GM18873 (cell line): ENCODE data around the gene CAPN3.

Experiments used
- ATAC-seq: cut with Tn5 transposase; IDR thresholded peaks from one replicate; pipeline ENCODE4 v1.9.1; 2021; ENCODE audit warnings: mild to moderate bottlenecking, moderate library complexity, moderate number of reproducible peaks; ENCODE audit not compliant: unreplicated experiment, low FRiP score

Gene CAPN3

DNA sequence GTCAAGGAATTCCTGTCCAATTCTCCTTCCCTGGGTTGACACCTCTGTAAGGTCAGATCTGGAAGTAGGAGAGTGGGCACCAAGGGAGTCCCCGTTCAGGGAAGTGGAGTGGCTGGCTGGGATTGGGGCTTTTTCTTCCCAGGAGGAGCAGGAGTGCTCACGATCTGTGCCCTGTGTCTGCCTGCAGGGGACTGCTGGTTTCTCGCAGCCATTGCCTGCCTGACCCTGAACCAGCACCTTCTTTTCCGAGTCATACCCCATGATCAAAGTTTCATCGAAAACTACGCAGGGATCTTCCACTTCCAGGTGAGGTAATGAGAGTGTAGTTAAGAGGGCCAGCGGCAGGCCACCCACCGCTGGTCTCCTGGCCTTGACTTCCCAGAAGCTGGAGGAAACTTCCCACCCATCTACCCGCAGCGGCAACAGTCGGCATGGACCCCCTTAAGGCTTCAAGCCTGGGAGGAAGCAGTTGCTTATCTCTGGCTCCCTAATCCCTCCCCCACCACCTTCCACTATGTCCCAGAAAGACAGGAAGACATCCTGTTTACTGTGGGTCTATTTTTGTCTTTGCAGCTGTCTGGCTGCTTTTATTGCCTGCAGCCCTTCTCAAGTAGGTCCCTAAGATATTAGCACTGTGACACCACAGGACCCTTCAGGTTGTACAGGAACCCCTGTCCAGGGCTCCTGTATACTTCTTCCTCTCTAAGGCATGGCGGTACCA lies 26.8 kb downstream of the CAPN3 start:
- ATAC-seq, result no peak

- no peak for ATAC-seq
Measured at GRCh38 chr15:42387603-42388002, 28.3 kb downstream of the CAPN3 start.

- ATAC-seq, result no peak
Measured at GRCh38 chr15:42392309-42393024, 33.2 kb downstream of the CAPN3 start.

DNA sequence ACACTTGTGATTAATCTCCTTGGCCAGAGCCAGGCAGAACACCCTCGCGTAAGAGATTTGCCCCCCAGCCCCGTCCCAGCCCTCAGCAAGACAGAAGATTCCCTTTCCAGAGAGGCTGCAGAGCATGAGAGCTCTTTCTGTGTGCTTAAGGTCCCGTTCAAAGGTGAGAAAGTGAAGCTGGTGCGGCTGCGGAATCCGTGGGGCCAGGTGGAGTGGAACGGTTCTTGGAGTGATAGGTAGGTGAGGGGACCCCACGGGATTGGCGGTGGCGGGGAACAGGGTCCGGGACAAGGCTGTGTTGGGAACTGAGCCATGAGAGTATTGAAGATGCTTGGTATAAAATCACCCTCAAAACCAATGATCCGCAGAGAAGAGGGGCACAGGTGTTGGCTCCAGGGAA lies 34.8 kb downstream of the CAPN3 start:
- no peak for ATAC-seq

DNA sequence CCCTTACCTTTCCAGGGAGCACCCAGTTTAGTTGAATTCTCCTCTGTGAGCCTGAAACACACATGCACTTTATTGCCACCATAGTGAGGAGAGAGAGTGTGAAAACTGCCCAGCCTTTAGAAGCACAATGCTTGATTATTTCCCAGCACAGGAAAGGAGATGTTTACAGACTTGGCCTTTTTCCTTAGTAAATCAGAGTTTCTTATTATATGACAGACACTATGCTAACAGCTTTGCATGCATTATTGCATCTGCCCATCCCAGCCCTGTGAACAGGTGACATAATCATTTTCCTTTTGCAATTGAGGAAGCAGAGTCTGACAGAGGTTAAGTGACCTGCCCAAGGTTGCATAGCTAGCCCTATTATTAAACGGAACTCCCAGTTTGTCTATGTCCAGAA lies 36.5 kb downstream of the CAPN3 start:
- ATAC-seq, result no peak

GRCh38 chr15:42401544-42402454 lies 42.5 kb downstream of the CAPN3 start:
- ATAC-seq, result no peak

GRCh38 chr15:42402455-42403205 lies 43.3 kb downstream of the CAPN3 start:
- ATAC-seq, result no peak

- ATAC-seq, result no peak
Measured at GRCh38 chr15:42403389-42403788, 44.1 kb downstream of the CAPN3 start.

- ATAC-seq, result no peak
Measured at GRCh38 chr15:42404461-42405235, 45.3 kb downstream of the CAPN3 start.

- no peak for ATAC-seq
Measured at GRCh38 chr15:42405863-42406482, 46.7 kb downstream of the CAPN3 start.

GRCh38 chr15:42408178-42408577 lies 48.9 kb downstream of the CAPN3 start:
- ATAC-seq, result no peak

DNA sequence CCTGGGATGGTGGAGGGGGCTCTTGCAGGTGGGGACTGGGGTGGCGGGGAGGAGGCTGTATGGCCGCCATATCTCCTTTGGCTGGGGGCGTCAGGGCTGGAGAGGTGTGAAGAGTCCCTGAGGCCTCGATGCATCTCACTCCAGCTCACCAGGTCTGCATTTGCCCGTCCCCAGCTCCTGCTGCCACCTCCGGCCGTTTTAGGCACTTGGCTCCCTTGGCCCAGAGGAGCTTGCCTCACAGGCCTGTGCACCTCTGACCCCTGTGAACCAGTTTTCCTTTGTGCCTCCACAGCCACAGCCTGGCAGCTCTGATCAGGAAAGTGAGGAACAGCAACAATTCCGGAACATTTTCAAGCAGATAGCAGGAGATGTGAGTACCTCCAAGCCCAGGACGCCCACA lies 49.7 kb downstream of the CAPN3 start:
- ATAC-seq, result no peak

DNA sequence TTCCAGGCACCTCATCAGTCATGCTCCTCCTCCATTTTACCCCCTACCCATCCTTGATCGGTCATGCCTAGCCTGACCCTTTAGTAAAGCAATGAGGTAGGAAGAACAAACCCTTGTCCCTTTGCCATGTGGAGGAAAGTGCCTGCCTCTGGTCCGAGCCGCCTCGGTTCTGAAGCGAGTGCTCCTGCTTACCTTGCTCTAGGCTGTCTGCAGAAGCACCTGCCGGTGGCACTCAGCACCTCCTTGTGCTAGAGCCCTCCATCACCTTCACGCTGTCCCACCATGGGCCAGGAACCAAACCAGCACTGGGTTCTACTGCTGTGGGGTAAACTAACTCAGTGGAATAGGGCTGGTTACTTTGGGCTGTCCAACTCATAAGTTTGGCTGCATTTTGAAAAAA lies 52.6 kb downstream of the CAPN3 start:
- no peak for ATAC-seq

DNA sequence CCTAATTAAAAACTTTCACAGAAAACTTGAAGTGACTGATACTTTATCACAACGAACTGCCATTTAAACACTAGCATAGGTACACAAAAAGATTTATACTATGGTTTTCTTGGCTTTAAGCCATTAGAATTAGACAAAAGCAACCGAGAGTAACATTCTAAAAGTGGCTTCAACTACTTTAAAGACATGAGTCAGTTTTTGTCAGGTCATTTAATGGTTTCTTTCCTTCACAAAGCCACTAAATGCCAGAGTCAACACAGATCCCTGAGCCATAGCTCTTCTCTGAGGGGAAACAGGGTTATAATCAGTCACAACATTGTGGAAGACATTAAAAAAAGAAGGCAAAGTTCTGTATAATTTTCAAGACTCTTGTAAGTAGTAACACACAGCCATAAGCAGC lies 54.6 kb downstream of the CAPN3 start:
- no peak for ATAC-seq

DNA sequence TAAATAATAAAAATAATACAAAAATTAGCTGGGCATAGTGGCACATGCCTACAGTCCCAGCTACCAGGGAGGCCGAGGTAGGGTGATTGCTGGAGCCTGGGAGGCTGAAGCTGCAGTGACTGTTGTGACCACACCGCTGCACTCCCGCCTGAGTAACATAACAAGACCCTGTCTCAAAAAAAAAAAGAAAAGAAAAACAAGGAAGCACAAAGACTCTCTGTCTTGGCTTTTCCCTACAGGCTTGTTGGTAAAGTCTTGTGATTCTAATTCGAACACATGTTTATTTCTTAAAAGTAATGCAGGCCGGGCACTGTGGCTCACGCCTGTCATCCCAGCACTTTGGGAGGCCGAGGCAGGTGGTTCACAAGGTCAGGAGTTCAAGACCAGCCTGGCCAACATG lies 60.1 kb downstream of the CAPN3 start:
- no peak for ATAC-seq

DNA sequence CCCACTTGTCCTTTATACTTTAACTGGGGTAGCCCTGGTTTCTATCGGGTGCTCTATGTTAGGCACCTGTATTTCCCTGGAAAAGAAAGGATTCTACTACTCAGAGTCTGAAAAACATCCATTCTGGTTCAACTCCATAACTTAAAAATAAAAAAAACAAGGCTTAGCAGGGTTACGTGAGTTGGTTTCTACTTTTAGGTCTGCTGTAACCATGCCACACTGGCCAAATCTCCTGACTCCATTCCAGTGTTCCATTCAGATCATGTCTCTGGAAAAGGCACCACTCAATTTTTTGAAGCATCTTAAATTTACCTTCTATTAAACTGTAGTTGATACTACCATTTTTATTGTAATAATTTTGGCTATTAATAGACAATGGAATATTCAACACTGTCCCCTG lies 62.1 kb downstream of the CAPN3 start:
- no peak for ATAC-seq

- no peak for ATAC-seq
Measured at GRCh38 chr15:42427429-42428223, 68.3 kb downstream of the CAPN3 start.

GRCh38 chr15:42444415-42445063 lies 85.2 kb downstream of the CAPN3 start:
- no peak for ATAC-seq
